RPMI8226 (cell line): ENCODE data around the gene CRAT.
A peak's percentile ranks its signal among the peaks of the same experiment; 100 is the strongest.

ENCODE experiments used
- DNase-seq: peaks from one replicate; pipeline ENCODE4 v3.0.0-alpha.2; 2015

CRAT gene

DNA sequence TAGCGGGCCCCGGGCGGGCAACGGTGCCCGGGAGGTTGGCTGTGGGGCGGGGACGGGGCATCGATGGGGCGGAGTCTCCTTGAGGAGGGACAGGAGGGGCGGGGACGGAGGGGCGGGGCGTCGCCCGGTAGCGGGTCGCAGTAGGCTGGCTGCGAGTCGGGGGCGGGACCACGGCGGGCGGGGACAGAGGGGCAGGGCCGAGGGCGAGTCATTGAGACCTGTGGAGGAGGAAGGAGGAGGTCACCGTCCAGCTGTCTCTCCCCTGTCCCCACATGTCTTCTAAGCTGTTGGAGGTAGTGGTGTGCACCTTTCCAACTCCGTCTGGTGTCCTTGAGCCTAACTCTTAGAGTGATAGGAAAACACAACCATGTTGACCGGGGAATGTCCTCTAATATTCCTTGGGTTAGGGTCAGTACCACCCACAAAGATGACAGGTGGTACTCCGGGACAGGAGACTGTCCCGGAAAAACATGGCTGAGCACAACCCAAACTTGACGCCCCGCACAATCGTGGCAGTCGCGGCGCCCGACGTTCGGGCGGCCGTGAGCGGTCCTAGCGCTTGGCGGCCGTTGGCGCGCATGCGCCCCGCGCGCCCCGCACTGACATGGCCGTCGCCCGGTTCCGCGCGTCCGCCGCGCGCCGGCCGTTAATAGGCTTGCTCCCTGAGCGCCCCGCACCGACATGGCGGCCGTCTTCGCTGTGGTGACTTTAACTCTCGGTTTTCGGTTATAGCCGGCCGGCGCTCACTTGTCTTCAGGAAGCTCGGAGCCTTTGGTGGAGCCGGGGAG lies at the start of gene CRAT, which contains the start of gene PTPA:
TSS of gene CRAT (minus strand) at position 54 of the 788 bp plus-strand sequence. CDS start 284 bp downstream, outside the sequence.
TSS of gene PTPA (plus strand) at position 676 of the 788 bp plus-strand sequence. CDS start 186 bp downstream, outside the sequence.
- peak; percentile 98 for DNase-seq

DNA sequence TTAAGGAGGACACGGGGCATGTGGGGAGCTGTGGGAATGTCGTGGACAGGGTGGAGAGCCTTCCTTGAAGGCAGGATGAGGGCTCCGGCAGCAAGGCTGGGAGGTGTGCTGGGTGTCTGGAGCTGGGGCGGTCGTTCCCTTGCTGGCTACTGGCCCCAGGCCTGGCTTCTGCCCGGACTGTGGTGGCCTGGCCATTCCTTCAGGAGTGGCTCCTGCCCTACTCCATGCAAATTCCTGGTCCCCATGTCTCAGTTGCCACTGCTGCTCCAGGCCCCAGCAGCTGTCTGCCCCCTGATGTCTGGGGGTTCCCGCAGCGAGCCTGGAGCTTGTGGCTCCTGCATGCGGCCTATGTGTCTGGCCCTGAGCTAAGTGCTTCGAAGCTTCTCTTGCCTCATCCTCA lies 45.6 kb upstream of the CRAT start:
- no peak for DNase-seq

DNA sequence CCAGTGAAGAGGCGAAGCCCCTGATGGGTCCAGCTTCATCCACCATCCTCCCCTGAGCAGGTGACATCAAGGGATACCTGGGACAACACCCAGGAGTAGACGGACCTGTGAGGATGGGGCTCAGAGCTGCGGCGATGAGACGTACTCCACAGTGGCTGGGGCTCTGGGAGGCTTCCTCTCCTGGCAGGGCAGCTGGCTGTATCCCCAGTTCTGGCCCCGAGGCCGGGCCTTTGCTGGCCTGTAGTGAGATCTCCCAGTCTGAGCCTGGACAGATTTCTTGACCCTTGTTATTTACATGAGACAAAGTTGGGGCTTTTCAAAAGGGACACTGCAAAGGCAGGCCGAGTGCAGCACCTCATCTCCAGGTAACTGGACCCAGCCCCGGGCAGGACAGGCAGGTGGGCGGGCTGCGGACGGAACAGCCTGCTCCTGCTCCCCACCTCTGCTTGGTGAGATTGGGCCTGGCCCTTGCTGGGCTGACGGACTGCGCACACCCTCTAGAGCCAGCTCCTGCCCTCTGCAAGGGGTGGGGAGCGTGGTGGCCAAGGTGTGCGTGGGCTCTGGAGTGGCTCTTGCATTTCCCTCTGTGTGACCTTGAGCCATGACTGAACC lies 44.4 kb upstream of the CRAT start:
- no peak for DNase-seq

DNA sequence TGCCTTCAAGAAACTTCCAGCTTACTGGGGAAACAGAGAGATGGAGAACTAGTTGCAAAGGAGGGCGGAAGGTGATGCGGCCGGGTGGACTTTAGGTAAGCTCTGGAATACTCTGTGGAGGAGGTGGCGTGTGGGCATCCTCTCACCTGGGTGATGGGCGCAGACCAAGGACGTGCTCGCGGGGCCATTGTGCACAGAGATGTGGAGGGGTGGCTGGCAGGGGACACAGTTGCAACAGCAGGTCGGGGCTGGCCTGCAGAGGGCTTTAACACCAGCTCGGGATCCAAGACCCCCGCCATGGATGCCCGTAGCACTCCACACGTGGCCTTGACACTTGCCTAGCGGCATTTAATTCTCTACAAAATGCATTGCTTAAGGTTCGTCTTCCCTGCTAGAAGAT lies 40.9 kb upstream of the CRAT start:
- no peak for DNase-seq

DNA sequence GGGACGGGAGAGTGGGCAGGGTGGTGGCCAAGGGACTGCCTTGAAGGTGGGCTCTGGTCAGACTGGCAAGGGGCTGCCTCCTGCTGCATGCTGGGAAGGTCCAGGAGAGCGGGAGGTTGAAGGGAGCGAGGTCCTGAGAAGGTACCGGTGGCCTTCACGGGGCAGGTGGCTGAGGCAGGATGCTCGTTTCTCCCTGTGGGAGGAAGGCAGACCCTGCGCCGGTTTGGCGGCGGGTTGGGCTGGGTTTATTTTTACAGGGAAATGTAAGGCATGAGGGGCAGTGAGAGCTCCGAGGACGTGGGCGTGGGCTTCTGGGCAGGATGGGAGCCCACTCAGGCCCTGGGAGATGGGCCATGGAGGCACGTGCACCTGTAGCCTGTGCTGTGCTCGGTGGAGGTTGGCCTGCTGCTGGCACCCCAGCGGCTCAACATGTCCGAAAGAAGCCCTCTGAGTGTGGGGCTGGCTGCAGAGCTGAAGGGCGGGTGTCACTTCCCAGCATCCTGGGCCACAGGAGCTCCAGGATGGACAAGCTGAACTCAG lies 40.1 kb upstream of the CRAT start:
- no peak for DNase-seq

DNA sequence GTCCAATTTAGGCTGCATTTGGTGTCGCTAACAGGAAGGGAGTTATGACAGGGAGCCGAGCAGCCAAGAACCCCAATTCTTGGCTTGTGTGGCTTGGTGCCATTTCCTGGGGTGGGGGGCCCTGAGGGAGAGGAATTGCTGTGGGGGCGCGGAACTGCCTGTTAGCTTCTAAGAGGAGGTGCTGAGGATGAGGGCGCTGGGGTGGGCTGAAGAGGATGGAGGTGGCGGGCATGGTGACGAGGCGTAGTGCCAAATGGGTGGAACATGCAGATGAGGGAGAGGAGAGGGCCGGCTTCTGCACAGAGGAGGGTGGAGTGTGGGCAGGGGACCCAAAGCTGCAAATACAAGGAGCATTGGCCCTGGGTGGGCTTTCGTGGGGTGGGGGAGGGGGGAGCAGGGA lies 39.5 kb upstream of the CRAT start:
- no peak for DNase-seq

DNA sequence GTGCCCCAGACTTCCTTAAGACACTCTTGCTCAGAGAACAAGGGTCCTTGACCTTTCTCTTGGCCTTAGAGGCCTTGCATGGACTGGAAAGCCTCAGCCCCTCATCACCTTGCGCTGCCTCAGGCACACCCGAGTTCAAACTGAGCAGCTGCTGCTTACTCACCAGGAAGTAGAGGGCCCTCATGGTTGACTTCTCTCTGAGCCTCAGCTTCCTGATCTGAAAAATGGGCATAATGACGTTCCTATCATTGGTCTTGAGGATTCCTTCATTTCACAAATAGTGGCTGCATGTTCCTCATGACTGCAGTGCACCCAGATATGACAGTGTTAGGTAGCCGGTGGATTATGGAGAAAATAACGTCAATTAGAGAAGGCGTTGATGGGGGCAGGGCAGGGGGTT lies 38.8 kb upstream of the CRAT start:
- no peak for DNase-seq

DNA sequence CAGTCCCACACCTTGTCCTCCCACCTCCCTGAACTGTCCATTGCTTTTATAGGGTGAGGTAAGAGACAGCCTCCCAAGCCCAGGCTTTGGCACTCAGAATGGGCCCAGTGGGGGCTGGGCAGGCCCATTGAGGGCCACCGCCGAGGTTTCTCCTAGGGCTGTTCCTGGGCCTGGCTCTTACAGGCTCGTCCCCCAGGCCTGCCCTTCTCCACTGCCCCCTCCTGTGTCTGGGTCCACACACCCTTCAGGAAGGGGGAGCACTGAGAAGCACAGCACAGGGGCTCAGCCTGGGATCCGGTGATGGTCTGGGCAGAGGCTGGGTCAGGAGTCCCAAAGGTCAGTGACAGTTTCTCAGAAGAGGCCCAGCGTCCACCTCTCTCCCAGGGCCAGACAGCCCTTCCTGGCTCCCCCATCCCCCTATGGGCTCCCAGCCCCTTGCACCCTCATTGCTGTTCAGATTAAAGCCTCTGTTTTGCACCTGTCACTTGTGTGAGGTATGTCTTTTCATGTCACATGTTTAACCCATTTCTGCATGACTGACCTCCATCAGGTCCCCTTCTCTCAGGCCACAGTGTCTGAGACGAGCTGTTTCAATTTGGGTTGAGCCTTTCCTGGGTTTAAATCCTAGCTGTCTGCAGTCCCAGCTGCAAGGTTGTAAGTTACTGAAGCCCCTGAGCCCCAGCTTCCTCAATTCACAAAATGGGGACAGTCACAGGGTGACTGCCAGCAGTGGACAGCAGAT lies 38.0 kb upstream of the CRAT start:
- DNase-seq: no peak

DNA sequence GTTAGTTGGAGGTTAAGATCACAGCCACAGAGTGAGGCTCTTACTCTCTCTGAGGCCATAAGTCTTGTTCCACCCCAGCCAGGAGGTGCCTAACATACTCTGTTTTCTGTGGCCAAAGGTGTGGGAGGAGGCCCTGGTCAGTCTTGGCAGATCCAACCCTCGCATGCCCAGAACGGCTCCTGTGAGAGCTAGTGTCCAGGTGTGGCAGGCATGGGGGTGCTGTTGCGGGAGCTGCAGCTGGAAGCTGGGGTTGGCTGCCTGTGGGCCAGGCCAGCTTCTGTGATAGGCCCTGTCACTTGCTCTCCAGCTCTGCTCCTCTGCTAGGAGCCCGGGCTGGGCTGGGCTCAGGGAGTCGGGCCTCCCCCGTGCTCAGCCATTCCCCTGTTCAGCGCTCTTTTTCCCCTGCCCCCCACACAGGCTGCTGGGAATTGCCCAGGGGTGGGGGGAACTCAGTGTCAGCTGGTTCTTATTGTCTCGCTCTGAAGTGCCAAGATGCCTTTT lies 35.9 kb upstream of the CRAT start:
- no peak for DNase-seq

DNA sequence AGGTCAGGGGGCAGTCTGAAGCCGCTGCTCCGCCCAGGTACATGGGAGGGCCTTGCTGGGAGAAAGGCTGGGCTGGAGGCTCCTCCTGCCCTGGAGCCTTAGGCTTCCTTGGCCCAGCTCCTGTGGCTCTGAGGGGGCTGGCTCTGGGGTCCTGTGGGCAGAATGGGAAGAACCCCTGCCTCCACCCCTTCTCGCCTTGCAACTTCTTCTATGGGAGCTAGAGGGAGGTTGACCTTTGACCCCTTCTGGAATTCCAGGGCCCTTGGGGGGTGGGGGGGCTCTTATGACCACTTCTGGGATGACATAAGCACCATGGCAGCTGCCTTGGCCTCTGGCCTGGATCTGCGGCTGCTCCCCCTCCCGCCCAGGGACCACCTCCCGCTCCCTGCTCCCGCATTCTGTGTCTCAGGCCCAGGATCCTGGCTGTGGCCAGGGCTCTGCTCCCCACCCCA lies 35.3 kb upstream of the CRAT start:
- DNase-seq: no peak

DNA sequence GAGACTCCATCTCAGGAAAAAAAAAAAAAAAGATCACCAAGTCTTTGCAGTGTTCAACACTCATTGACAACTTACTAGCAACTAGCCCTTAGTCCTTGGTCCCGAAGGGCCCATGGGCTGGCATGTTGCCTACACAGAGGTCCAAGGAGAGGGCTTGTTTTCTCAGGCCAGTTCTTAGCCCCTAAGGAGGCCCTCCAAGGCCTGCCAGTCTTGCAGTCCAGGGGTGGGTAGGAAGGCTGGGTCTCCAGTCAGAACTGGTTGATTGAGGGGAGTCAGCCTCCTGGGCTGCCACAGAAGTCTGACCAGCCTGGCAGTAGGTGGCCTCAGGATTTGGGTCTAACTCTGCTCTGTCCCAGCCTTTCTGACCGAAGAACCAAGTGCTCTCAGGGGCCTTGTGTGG lies 34.7 kb upstream of the CRAT start:
- no peak for DNase-seq

DNA sequence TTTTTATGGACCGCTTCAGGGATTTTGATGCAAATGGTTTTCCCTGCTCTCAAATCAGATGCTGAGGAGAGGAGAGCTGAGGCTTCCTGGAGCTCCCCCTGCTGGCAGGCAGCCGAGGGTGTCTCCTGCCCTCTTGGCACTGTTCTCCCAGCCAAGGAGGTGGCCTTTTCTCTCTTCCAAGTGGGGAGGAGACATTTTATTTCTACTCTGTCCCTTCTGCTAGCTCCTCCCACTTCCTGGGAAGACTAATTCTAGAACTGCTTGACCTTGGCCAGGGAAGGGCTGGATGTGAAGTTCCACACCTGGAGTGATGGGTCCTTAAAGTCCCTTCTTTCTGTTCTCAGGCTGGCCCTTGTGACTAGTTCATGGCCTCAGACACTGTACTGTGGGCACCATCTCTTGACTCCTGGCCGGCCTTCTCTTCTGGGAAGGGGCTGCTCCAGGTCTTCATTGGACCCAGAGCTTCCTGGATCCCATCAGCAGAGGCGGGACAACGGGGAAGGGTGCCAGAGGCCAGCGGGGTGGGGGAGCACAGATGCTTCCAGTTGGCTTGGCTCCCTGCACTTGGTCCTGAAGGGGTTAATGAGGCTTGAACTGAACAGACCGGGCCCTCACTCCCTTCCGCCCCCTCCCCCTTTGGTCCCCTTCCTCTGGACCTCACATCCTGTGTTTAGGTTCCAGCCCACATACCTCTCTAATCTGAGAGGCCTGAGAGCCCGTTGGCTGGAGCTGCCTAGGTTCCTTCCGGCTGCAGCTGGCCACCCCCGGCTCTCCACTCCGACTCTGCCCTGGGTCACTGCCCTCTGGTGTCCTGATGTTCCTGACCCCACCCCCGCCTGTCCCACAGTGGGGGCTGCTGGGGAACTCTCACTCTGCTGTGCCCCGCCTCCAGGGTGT lies 32.7 kb upstream of the CRAT start:
- DNase-seq: peak; percentile 79

DNA sequence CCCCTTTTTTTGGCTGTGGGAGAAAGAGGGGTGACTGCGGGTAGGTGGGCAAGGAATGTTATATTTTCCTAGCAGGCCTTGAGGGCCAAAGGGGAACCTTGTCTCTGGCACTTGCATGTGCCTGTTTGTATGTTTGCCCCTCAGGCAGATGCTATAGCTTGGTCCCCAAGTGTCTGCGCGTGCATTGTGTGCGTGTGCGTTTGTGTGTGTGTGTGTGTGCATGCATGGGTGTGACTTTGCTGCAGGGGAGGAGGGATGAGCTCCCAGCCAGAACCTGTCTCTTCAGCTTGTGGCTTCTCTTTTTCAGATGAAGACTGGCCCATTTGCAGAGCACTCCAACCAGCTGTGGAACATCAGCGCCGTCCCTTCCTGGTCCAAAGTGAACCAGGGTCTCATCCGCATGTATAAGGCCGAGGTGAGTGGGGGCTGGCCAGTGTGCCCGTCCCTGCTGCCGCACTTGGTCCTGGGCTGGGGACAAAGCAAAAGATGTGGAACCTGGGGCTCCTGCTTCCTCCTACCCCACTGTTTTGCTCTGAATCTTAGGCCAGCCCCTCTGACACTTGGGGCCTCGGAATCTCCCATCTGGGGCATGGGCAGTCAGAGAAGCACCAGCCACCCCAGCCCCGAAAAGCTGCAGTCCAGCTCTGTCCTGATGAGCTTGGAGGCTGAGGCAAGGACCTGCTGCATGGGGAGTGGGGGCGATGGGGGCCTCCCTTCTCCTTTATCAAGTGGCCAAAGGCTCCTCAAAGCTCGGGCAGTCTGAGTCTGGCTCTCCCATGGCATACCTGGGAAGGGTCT lies 31.7 kb upstream of the CRAT start:
- DNase-seq: no peak

DNA sequence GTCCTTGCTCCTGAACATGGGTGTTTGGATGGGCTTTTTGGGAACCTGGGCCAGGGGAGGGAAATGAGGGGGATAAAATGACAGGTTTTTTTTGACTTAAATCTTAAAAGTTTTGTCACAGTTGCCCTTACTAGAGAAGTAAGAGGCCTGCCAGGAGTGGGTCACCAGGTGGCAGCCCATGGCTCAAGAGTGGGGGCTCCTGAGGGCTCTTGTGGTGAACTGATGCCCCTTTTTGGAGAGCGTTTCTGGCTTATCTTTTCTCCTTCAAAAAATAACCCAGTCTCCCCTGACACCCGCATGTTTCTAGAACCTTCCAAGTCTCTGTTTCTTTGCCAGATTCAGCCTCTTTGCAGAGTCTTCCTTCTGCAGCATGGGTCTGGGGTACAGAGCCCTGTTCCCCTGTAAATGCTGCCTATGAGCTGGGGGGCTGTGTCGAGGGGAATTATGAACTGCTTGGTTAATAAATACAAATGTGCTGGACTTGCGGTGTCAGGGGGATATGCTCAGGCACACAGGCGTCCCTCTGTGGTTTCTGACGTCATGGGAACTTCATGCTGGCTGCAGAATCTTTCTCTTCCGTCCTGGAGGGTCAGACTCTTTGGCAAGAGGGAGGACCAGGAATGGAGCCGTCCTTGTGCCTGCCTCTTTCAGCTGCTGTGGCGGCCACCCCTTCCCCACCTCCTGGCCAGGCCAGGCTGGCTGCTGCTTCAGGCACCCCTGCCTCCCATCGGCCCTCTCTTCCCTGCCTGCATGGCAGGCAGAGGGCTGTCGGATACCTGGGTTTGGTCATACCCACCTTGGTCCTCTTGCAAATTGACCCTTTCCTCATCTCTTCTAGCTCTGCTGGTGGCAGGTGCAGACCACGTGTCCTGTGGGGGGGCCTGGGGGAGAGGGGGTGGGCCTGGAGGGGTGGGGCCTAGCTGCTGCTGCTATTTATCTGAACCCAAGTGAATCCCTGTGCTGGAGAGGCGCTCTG lies 30.8 kb upstream of the CRAT start:
- peak; percentile 44 for DNase-seq

DNA sequence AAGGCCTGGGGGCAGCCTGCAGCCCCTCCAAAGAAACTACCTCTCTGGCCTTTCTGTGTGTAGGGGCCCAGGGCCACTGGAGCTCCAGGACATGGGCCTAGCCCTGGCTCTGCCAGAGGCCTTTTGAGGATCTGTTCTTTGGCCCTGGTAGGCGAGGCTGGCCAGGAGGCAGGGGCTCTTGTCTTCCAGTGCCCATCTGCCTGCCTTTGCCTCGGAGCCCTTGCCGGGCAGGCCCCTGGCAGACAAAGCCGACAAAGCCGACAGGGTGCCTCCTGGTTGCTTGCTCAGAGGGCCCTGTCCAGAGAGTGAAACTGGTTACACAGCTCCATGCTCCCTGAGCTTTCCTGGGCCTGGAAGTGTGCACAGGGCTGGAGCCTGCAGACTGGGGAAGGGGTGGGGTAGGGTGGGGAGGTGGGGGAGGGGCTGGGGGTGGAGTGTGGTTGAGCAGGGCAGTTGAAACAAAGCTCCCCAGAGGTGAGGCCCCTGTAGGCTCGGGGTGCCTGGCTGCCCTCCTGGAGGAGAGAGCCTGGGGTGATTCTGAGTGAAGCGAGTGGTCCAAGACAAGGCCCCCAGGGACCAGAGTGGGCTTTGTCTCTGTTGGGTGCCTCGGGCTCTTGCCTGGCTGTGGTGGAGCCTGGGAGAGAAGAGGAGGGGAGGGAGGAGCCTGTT lies 29.9 kb upstream of the CRAT start:
- peak; percentile 54 for DNase-seq

DNA sequence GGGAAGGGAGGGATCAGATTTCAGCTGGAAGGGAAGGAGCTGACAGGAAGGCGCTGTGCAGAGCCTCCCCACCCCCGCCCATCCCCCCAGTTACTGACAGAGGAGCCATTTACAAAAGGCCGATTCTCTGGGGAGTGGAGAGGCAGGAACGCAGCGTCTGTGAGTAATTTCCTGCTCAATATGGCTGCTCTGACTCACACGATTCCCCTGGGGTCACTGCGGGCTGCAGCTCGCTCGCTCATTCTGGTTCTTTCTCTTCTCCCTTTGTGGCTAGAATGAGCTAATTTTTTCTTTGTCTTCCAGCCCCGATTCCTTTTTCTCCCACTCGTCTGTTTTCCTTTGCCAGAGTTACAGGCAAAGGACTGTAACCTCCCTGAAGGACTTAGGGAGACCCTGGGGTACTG lies 29.4 kb upstream of the CRAT start:
- DNase-seq: peak; percentile 86

DNA sequence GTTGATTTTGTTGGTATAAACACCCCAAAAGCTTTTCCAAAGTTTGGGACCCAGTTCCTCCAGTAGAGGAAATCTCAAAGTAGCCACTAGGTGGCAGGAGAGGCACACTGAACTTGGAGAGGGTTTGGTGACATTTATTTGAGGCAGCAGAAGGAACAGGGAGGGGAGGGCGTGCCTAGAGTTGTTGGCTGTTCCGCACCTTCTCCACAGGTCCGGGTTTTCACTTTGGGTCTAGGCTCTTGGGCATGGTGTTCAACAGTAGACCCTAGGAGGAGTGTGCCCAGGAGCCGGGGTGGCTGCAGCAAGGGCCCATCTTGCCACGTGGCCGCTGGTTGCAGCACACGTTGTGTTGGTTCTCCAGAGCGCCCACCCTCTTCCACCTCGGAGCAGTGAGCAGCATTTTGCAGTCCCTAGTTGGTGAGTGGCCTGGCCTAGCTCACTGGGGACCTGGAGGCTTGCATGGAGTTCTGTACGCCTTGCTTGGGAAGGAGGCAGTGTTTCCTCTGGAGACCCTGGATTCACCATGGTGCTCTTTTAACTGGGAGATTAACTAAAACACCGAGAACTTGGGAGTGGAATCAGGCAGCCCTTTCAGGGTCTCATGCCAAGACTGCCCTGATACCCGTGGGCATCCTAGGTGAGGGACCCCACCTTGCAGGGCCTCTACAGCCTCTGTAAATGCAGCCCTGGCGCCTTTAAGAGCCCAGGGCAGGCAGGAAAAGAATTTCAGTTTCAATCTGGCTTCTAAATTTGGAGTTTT lies 28.8 kb upstream of the CRAT start:
- peak; percentile 91 for DNase-seq

DNA sequence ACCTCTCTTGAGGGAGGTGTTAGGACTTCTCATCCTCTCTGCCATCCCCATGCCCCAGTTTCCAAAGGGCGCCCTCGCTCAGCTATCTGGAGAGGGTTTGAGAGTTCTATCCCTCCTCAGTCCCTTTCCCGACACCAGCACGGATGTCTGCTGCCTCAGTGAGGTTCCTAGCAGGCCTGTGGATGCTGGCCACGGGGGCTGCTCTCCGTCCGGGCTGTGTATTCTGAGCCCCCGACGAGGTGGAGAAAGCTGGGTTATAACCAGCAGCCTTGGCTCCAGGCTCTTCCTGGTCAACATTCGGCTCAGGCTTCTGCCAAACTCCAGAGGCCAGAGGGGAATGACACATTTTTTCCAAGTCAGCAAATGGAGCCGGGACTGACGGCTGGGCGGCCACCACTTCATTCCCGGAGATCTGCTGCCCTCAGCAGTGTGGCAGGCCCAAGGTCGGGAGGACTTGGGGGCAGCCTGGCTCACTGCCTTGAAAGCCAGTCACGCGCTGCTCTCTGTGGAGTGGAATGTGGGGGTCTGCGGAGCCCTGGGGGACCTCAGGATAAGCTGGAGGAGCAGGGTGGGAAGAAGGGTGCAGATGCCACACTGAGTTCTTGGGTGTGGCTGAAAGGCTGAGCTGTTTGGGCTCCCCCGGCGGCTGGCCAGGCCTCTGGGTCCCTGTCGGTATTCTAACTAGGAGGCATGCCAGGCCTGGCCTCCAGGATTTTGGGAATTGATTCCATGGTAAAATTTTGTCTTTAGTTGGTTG lies 28.1 kb upstream of the CRAT start:
- no peak for DNase-seq
